Measurements from ENCODE around the gene GNB1L. TPM values are rescaled to one million over a fixed set of nuclear protein-coding genes. Genes with fewer than 3 reads are reported as not detected.

GNB1L gene
- total RNA-seq, 1 experiment from 2014 or later, result 10.3 TPM

DNA sequence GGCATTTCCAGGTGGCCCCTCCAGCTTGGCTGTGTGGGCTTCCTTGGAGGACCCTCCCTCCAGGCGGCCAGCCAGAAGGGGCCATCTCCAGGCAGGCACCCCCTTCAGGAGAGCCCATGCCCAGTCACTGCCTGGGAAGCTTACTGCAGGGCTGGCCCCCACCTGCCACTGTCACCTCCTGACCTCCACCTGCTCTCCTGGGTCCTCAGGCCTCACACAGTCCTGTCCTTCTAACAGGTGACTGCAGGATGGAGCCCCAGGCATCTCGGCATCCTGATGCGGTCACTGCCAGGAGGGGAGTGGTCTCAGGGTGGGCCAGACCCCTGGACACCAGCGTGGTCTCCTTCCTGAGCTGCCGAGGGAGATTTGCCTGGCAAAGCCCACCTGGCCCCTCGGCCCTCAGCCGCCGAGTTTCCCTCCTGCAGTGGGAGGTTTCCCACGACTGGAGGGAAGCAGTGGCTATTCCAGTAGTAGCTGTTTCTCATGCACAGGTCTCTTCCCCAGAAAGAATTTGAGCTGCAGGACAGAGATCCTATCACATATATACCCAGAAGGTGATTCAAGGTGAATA, 81.1 kb downstream of the GNB1L start:
- no peak overlapping the region for H2AFZ ChIP-seq
- DNase-seq, result no peak
- H3K9me3 ChIP-seq (ENCODE audit: insufficient read depth, low read depth), result no peaks in the 10 kb centered on the region
- H3K36me3 ChIP-seq (ENCODE audit: low read depth), result no peaks in the 10 kb centered on the region
- POLR2A ChIA-PET (ENCODE audit: unreplicated experiment), result interaction anchor here (0.5 to 0.6 kb wide), 2 partner anchors 75 to 727 kb away, joined by 3 read pairs; no protein-coding TSS in a partner anchor
- H3K9me2 ChIP-seq (ENCODE audit: insufficient read depth), result no peaks in the 10 kb centered on the region
- no peaks in the 10 kb centered on the region for H3K4me1 ChIP-seq (replicated peaks; ENCODE audit: insufficient read depth)
- intact Hi-C loops (cut with micrococcal nuclease; ENCODE audit: unreplicated experiment), result no loop called here
- H3K4me2 ChIP-seq, result no peak overlapping the region
- H3K4me3 ChIP-seq, result no peak overlapping the region
- H3K79me2 ChIP-seq (ENCODE audit: low read depth), result no peaks in the 10 kb centered on the region
- H4K20me1 ChIP-seq (ENCODE audit: insufficient read depth), result no peaks in the 10 kb centered on the region
- no peaks in the 10 kb centered on the region for H3F3A ChIP-seq (ENCODE audit: insufficient read depth, low read depth)
- no TSS peak for BruUV-seq (replicated peaks)
- no peaks in the 10 kb centered on the region for H3K27me3 ChIP-seq (ENCODE audit: insufficient read depth, low read depth)
- TF ChIP-seq, protein P1, sequence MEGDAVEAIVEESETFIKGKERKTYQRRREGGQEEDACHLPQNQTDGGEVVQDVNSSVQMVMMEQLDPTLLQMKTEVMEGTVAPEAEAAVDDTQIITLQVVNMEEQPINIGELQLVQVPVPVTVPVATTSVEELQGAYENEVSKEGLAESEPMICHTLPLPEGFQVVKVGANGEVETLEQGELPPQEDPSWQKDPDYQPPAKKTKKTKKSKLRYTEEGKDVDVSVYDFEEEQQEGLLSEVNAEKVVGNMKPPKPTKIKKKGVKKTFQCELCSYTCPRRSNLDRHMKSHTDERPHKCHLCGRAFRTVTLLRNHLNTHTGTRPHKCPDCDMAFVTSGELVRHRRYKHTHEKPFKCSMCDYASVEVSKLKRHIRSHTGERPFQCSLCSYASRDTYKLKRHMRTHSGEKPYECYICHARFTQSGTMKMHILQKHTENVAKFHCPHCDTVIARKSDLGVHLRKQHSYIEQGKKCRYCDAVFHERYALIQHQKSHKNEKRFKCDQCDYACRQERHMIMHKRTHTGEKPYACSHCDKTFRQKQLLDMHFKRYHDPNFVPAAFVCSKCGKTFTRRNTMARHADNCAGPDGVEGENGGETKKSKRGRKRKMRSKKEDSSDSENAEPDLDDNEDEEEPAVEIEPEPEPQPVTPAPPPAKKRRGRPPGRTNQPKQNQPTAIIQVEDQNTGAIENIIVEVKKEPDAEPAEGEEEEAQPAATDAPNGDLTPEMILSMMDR (conservative IDR thresholded peaks at IDR 0.05), result no peak
- H3K27ac ChIP-seq, result no peak overlapping the region
- CTCF ChIA-PET, result no interaction called here

GRCh38 chr22:19772673-19773469, 81.8 kb downstream of the GNB1L start:
- H3K4me2 ChIP-seq, result no peak overlapping the region

DNA sequence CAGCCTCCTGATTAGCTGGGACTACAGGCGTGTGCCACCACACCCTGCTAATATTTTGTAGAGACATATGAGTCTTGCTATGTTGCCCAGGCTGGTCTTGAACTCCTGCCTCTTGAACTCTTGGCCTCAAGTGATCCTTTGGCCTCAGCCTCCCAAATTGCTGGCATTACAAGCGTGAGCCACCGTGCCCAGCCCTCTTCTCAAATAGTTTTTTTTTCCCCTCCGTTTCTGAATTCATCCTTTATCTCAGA, 82.3 kb downstream of the GNB1L start:
- CTCF ChIA-PET, result no interaction called here
- POLR2A ChIA-PET (ENCODE audit: unreplicated experiment), result no interaction called here
- peaks cover 5% of the 10 kb centered on the region; the same call in 1 of the 2 replicates for H3K27me3 ChIP-seq (ENCODE audit: insufficient read depth, low read depth)

More at GRCh38 chr22:19772673-19773469, 81.8 kb downstream of the GNB1L start:
- H4K20me1 ChIP-seq (ENCODE audit: insufficient read depth), result no peaks in the 10 kb centered on the region
- no peak overlapping the region for H3K4me3 ChIP-seq
- intact Hi-C loops (cut with micrococcal nuclease; ENCODE audit: unreplicated experiment), result no loop called here
- no peaks in the 10 kb centered on the region for H3K36me3 ChIP-seq (ENCODE audit: low read depth)
- H3K4me1 ChIP-seq (replicated peaks; ENCODE audit: insufficient read depth), result no peaks in the 10 kb centered on the region
- BruUV-seq (replicated peaks), result no TSS peak
- no peak overlapping the region for H2AFZ ChIP-seq
- no peaks in the 10 kb centered on the region for H3K27me3 ChIP-seq (ENCODE audit: insufficient read depth, low read depth)
- H3K9me3 ChIP-seq (ENCODE audit: insufficient read depth, low read depth), result no peaks in the 10 kb centered on the region
- no peak for DNase-seq
- H3K27ac ChIP-seq, result no peak overlapping the region
- ChIA-PET POLR2A (ENCODE audit: unreplicated experiment) (no interaction called here), CTCF (no interaction called here)
- TF ChIP-seq, protein P1 (conservative IDR thresholded peaks at IDR 0.05), result no peak
- no peak for TF ChIP-seq EZH2 (IDR thresholded peaks at IDR 0.05; ENCODE audit: low read depth)
- no peaks in the 10 kb centered on the region for H3K9me2 ChIP-seq (ENCODE audit: insufficient read depth)
- no peaks in the 10 kb centered on the region for H3F3A ChIP-seq (ENCODE audit: insufficient read depth, low read depth)
- H3K79me2 ChIP-seq (ENCODE audit: low read depth), result no peaks in the 10 kb centered on the region

More for the DNA sequence above, 82.3 kb downstream of the GNB1L start:
- no peaks in the 10 kb centered on the region for H4K20me1 ChIP-seq (ENCODE audit: insufficient read depth)
- H3K4me2 ChIP-seq, result no peak overlapping the region
- H3K27ac ChIP-seq, result no peak overlapping the region
- no peaks in the 10 kb centered on the region for H3K9me3 ChIP-seq (ENCODE audit: insufficient read depth, low read depth)
- no peaks in the 10 kb centered on the region for H3K36me3 ChIP-seq (ENCODE audit: low read depth)
- H3K79me2 ChIP-seq (ENCODE audit: low read depth), result no peaks in the 10 kb centered on the region
- intact Hi-C loops (cut with micrococcal nuclease; ENCODE audit: unreplicated experiment), result no loop called here
- H3K9me2 ChIP-seq (ENCODE audit: insufficient read depth), result no peaks in the 10 kb centered on the region
- BruUV-seq (replicated peaks), result no TSS peak
- H3K4me3 ChIP-seq, result no peak overlapping the region
- peaks cover 5% of the 10 kb centered on the region; the same call in 1 of the 2 replicates for H3K4me1 ChIP-seq (replicated peaks; ENCODE audit: insufficient read depth)
- DNase-seq, result no peak
- no peak overlapping the region for H2AFZ ChIP-seq
- H3F3A ChIP-seq (ENCODE audit: insufficient read depth, low read depth), result no peaks in the 10 kb centered on the region
- TF ChIP-seq EZH2 (IDR thresholded peaks at IDR 0.05; ENCODE audit: low read depth), result no peak
- TF ChIP-seq, protein P1 (conservative IDR thresholded peaks at IDR 0.05), result no peak
